ENCODE results near the gene LHFPL3. TPM values are rescaled to one million over a fixed set of nuclear protein-coding genes. Genes with fewer than 3 reads are reported as not detected.

LHFPL3 gene
- total and polyA plus RNA-seq, 2 experiments from 2014 or later = not detected

DNA sequence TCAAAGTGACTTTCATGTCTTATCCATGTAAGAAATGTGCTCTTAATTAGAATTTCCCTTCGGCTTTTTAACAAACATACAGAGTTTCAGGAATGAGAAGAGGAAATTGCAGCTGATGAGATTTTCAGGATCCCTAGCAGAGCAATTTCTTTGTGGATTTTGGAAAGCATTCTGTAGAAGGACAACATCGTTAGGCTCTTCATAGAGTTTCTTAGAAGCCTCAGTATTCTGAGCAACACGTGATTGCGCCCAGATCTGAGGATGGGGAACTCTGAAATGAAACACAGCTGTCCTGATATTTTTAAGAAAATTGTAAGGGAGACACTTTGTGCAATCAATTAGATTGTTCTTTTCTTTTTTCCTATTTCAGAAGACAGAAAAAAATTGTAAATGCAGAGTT lies 85.8 kb downstream of the LHFPL3 start:
- Histone ChIP-seq H3K4me1 (ENCODE audit: insufficient read depth) (no peaks in the 10 kb centered on the region), H3K27ac (no peak overlapping the region), H3F3A (ENCODE audit: insufficient read depth) (no peaks in the 10 kb centered on the region), H3K36me3 (ENCODE audit: low read depth) (no peaks in the 10 kb centered on the region), H4K20me1 (ENCODE audit: insufficient read depth) (no peaks in the 10 kb centered on the region), H2AFZ (no peak overlapping the region), H3K79me2 (ENCODE audit: insufficient read depth) (no peaks in the 10 kb centered on the region), H3K27me3 (replicated peaks; ENCODE audit: insufficient read depth) (no peaks in the 10 kb centered on the region), H3K4me2 (ENCODE audit: unreplicated experiment) (no peak overlapping the region), H3K9ac (no peak overlapping the region), H3K9me2 (ENCODE audit: insufficient read depth) (no peaks in the 10 kb centered on the region), H3K9me3 (ENCODE audit: low read depth) (no peaks in the 10 kb centered on the region), H3K4me3 (no peak overlapping the region)
- no peak for TF ChIP-seq EZH2 (IDR thresholded peaks at IDR 0.05; ENCODE audit: insufficient read depth, poor library complexity, severe bottlenecking)
- TF ChIP-seq EZH2phosphoT487 (IDR thresholded peaks at IDR 0.05; ENCODE audit: insufficient read depth, low read depth) = no peak
- 2 to 5% methylated on average over 4 of the region's 4 CpGs for WGBS, 2 experiments (ENCODE audit: low coverage in 1 of 2, low lambda C conversion rate in 2 of 2, missing lambda C conversion rate in 2 of 2)
- in situ Hi-C loops (cut with MboI) = no loop called here
- no peak for DNase-seq

- H3K36me3 ChIP-seq (ENCODE audit: low read depth) = no peaks in the 10 kb centered on the region
- H3K4me1 ChIP-seq (ENCODE audit: insufficient read depth) = no peaks in the 10 kb centered on the region
- no peak overlapping the region for H3K9ac ChIP-seq
- H3K79me2 ChIP-seq (ENCODE audit: insufficient read depth) = no peaks in the 10 kb centered on the region
- H4K20me1 ChIP-seq (ENCODE audit: insufficient read depth) = no peaks in the 10 kb centered on the region
- no peak overlapping the region for H3K27ac ChIP-seq
- no peak for TF ChIP-seq EZH2phosphoT487 (IDR thresholded peaks at IDR 0.05; ENCODE audit: insufficient read depth, low read depth)
- TF ChIP-seq EZH2 (IDR thresholded peaks at IDR 0.05; ENCODE audit: insufficient read depth, poor library complexity, severe bottlenecking) = no peak
- WGBS, 2 experiments (ENCODE audit: low coverage in 1 of 2, low lambda C conversion rate in 2 of 2, missing lambda C conversion rate in 2 of 2) = 20 to 31% methylated on average over 2 of the region's 2 CpGs
- no peak for DNase-seq
- no peaks in the 10 kb centered on the region for H3F3A ChIP-seq (ENCODE audit: insufficient read depth)
- no peak overlapping the region for H3K4me3 ChIP-seq
- in situ Hi-C loops (cut with MboI) = no loop called here
- H3K27me3 ChIP-seq (replicated peaks; ENCODE audit: insufficient read depth) = no peaks in the 10 kb centered on the region
- no peaks in the 10 kb centered on the region for H3K9me2 ChIP-seq (ENCODE audit: insufficient read depth)
- no peak overlapping the region for H2AFZ ChIP-seq
- no peak overlapping the region for H3K4me2 ChIP-seq (ENCODE audit: unreplicated experiment)
- no peaks in the 10 kb centered on the region for H3K9me3 ChIP-seq (ENCODE audit: low read depth)
Measured at GRCh38 chr7:104415700-104416099, 87.3 kb downstream of the LHFPL3 start.

- no peak for DNase-seq
- no peak overlapping the region for H3K27ac ChIP-seq
- TF ChIP-seq EZH2 (IDR thresholded peaks at IDR 0.05; ENCODE audit: insufficient read depth, poor library complexity, severe bottlenecking) = no peak
- TF ChIP-seq EZH2phosphoT487 (IDR thresholded peaks at IDR 0.05; ENCODE audit: insufficient read depth, low read depth) = no peak
- H3K79me2 ChIP-seq (ENCODE audit: insufficient read depth) = no peaks in the 10 kb centered on the region
- no peaks in the 10 kb centered on the region for H3F3A ChIP-seq (ENCODE audit: insufficient read depth)
- H3K36me3 ChIP-seq (ENCODE audit: low read depth) = no peaks in the 10 kb centered on the region
- H3K9ac ChIP-seq = no peak overlapping the region
- in situ Hi-C loops (cut with MboI) = no loop called here
- no peaks in the 10 kb centered on the region for H3K9me3 ChIP-seq (ENCODE audit: low read depth)
- no peaks in the 10 kb centered on the region for H3K27me3 ChIP-seq (replicated peaks; ENCODE audit: insufficient read depth)
- no peak overlapping the region for H2AFZ ChIP-seq
- H3K4me3 ChIP-seq = no peak overlapping the region
- no peak overlapping the region for H3K4me2 ChIP-seq (ENCODE audit: unreplicated experiment)
- no peaks in the 10 kb centered on the region for H3K9me2 ChIP-seq (ENCODE audit: insufficient read depth)
- 16 to 27% methylated on average over 6 of the region's 6 CpGs for WGBS, 2 experiments (ENCODE audit: low coverage in 1 of 2, low lambda C conversion rate in 2 of 2, missing lambda C conversion rate in 2 of 2)
- no peaks in the 10 kb centered on the region for H4K20me1 ChIP-seq (ENCODE audit: insufficient read depth)
- H3K4me1 ChIP-seq (ENCODE audit: insufficient read depth) = no peaks in the 10 kb centered on the region
Measured at GRCh38 chr7:104416866-104417393, 88.5 kb downstream of the LHFPL3 start.

DNA sequence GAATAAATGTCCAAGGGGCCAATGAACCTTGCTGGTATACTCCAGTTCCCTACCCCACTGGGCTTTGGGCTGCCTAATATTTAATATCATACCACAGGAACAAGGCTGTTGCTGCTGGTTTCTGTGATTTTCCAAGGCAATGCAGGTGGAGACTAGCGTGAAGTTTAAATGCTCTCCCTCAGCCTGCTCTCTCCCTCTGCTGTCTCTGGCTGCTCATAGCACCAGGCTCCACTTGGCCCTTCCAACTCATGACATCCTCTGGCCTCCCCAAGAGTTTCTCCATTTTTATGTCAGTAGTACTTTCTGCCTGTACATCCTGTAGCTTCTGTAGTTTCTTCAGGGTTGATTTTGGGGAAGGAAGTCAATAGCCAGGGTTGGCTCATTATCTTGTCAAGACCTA lies 103.5 kb downstream of the LHFPL3 start:
- Histone ChIP-seq H3K4me2 (ENCODE audit: unreplicated experiment) (no peak overlapping the region), H3K36me3 (ENCODE audit: low read depth) (no peaks in the 10 kb centered on the region), H3K9ac (no peak overlapping the region), H3K27ac (no peak overlapping the region), H2AFZ (no peak overlapping the region), H3K9me3 (ENCODE audit: low read depth) (no peaks in the 10 kb centered on the region), H3K27me3 (replicated peaks; ENCODE audit: insufficient read depth) (no peaks in the 10 kb centered on the region), H3K4me1 (ENCODE audit: insufficient read depth) (no peaks in the 10 kb centered on the region), H3K4me3 (no peak overlapping the region), H4K20me1 (ENCODE audit: insufficient read depth) (no peaks in the 10 kb centered on the region), H3K9me2 (ENCODE audit: insufficient read depth) (no peaks in the 10 kb centered on the region), H3K79me2 (ENCODE audit: insufficient read depth) (no peaks in the 10 kb centered on the region), H3F3A (ENCODE audit: insufficient read depth) (no peaks in the 10 kb centered on the region)
- 28 to 29% methylated on average over 1 of the region's 1 CpG for WGBS, 2 experiments (ENCODE audit: low coverage in 1 of 2, low lambda C conversion rate in 2 of 2, missing lambda C conversion rate in 2 of 2)
- in situ Hi-C loops (cut with MboI) = no loop called here
- DNase-seq = no peak
- TF ChIP-seq EZH2phosphoT487 (IDR thresholded peaks at IDR 0.05; ENCODE audit: insufficient read depth, low read depth) = no peak
- no peak for TF ChIP-seq EZH2 (IDR thresholded peaks at IDR 0.05; ENCODE audit: insufficient read depth, poor library complexity, severe bottlenecking)

- no peaks in the 10 kb centered on the region for H3K36me3 ChIP-seq (ENCODE audit: low read depth)
- in situ Hi-C loops (cut with MboI) = no loop called here
Measured at GRCh38 chr7:104434129-104434528, 105.7 kb downstream of the LHFPL3 start.

More at GRCh38 chr7:104434129-104434528, 105.7 kb downstream of the LHFPL3 start:
- H3F3A ChIP-seq (ENCODE audit: insufficient read depth) = no peaks in the 10 kb centered on the region
- no peak overlapping the region for H3K4me2 ChIP-seq (ENCODE audit: unreplicated experiment)
- no peaks in the 10 kb centered on the region for H3K9me2 ChIP-seq (ENCODE audit: insufficient read depth)
- no peak for TF ChIP-seq EZH2 (IDR thresholded peaks at IDR 0.05; ENCODE audit: insufficient read depth, poor library complexity, severe bottlenecking)
- no peak for TF ChIP-seq EZH2phosphoT487 (IDR thresholded peaks at IDR 0.05; ENCODE audit: insufficient read depth, low read depth)
- no peak overlapping the region for H2AFZ ChIP-seq
- no peaks in the 10 kb centered on the region for H3K79me2 ChIP-seq (ENCODE audit: insufficient read depth)
- no peaks in the 10 kb centered on the region for H3K4me1 ChIP-seq (ENCODE audit: insufficient read depth)
- no peak overlapping the region for H3K4me3 ChIP-seq
- H3K27ac ChIP-seq = no peak overlapping the region
- 56 to 71% methylated on average over 2 of the region's 2 CpGs for WGBS, 2 experiments (ENCODE audit: low coverage in 1 of 2, low lambda C conversion rate in 2 of 2, missing lambda C conversion rate in 2 of 2)
- H3K9me3 ChIP-seq (ENCODE audit: low read depth) = no peaks in the 10 kb centered on the region
- H3K9ac ChIP-seq = no peak overlapping the region
- no peak for DNase-seq
- no peaks in the 10 kb centered on the region for H3K27me3 ChIP-seq (replicated peaks; ENCODE audit: insufficient read depth)
- H4K20me1 ChIP-seq (ENCODE audit: insufficient read depth) = no peaks in the 10 kb centered on the region

Data from GM23248 (cell line).